ENCODE data around the gene EIF2A.

DNA sequence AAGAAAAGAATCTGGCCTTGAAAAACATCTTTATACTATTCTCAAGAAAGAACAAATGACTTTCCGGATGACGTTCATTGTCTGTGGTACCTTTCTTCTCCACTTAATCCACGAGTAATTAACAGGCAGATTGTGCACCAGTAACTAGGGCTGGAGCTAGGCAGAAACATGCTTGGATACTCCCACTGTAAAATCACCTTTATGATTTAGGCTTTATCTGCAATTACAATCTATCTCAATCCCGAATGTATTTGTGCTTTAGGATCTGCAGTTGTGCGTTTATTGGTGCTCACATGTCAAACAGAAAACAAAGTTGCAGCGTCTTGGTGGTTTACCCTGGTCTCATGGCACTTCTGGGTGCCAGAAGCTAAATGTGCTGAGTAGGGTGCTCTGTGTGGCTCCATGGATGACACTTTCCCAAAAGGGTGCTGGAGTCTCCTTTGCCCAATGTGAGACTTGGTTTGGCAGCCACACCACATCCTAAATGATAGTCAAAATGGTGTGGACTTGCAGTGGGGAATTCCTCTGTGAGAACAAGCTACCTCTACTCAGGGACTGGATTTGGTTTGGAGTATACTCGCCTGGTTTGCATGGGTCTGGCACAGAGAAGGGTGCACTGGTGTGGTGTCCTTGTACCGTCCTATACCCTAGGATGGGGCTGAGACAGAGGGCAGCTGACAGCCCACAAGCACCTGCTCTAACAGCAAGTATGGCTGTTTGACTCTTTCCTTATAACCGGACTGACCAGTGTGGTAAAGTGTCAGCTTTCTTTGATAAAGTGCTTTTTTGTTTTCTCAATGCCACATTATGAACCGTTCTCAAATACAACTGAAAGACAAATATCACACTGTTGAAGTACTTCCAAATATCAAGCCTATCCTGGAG, 8.0 kb upstream of the EIF2A start:
- TF ChIP-seq, protein P1, sequence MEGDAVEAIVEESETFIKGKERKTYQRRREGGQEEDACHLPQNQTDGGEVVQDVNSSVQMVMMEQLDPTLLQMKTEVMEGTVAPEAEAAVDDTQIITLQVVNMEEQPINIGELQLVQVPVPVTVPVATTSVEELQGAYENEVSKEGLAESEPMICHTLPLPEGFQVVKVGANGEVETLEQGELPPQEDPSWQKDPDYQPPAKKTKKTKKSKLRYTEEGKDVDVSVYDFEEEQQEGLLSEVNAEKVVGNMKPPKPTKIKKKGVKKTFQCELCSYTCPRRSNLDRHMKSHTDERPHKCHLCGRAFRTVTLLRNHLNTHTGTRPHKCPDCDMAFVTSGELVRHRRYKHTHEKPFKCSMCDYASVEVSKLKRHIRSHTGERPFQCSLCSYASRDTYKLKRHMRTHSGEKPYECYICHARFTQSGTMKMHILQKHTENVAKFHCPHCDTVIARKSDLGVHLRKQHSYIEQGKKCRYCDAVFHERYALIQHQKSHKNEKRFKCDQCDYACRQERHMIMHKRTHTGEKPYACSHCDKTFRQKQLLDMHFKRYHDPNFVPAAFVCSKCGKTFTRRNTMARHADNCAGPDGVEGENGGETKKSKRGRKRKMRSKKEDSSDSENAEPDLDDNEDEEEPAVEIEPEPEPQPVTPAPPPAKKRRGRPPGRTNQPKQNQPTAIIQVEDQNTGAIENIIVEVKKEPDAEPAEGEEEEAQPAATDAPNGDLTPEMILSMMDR (IDR thresholded peaks at IDR 0.05), result no peak
- no peak for TF ChIP-seq POLR2A (IDR thresholded peaks at IDR 0.05)

All from heart left ventricle (tissue), 13 donors.